Thyroid gland (tissue), 4 donors: Measurements from ENCODE around the gene CD300LG.

ENCODE experiments used
- CTCF ChIP-seq, 6 experiments: fragments of 200-600 bp in 3 of 6; fragments of 450-650 bp in 3 of 6; sonication (generic) in 3 of 6; IDR thresholded peaks; one replicate each; pipeline ENCODE4 v1.5.1; 2016 to 2019; ENCODE audit warnings: antibody characterized with exemption in 6 of 6, mild to moderate bottlenecking in 2 of 6, inconsistent platforms in 1 of 6, moderate library complexity in 1 of 6
- POLR2A ChIP-seq, 2 donors: fragments of 450-650 bp; IDR thresholded peaks; one replicate each; pipeline ENCODE4 v1.6.1; 2017; ENCODE audit warnings: antibody characterized with exemption in 2 of 2, mild to moderate bottlenecking in 2 of 2, moderate library complexity in 1 of 2

- TF ChIP-seq POLR2A (IDR thresholded peaks at IDR 0.05) (no peak), CTCF (IDR thresholded peaks at IDR 0.05) (no peak)
Measured at GRCh38 chr17:43911904-43912303, 64.9 kb downstream of the CD300LG start.
